ENCODE measurements around the gene DNAH17. TPM values are rescaled to one million over a fixed set of nuclear protein-coding genes. Genes with fewer than 3 reads are reported as not detected.

DNAH17 gene
- total RNA-seq, 4 donors from 2014 or later = under 0.01 TPM; not detected in 3

DNA sequence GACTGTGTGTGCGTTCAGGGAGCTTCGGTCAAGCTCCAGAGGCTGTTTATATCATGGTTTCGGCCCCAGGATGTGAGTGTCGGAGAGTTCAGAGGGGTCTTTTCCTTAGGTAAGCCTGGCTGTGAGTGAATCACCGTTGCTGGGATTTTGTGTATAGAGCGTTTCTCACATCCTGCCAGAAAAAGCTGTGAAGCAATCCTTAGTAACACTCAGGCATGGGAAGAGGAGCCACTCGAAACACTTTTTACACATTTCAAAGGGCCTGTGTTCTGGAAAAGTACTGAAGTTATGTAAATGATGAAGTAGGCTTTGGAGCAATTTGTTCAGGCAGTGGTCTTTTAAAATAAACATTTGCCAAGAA lies 198.1 kb downstream of the DNAH17 start:
- Histone ChIP-seq H3K27ac (peak overlapping the region; percentile 90 to 93 (median 90)), H3K9me3 (no peaks in the 10 kb centered on the region), H3K36me3 (no peaks in the 10 kb centered on the region), H3K4me3 (peak overlapping the region; percentile 80 to 98 (median 92)), H3K27me3 (no peaks in the 10 kb centered on the region), H3K4me1 (peaks cover 19 to 51% (median 44%) of the 10 kb centered on the region in 4 donors)
- no peak for DNase-seq
- in situ Hi-C loops (cut with MboI; ENCODE audit: low pct_ligation_motif_present in 1 of 4, low pct_unique_long_range_greater_than_20kb in 1 of 4, low sequenced_read_pairs in 3 of 4) (no loop called here), intact Hi-C loops (cut with DNase I; ENCODE audit: low total_unique reads) (no loop called here)
- TF ChIP-seq EP300 (IDR thresholded peaks at IDR 0.05; ENCODE audit: low read depth) (no peak), POLR2AphosphoS5 (IDR thresholded peaks at IDR 0.05) (peak in 1 of 3 donors; percentile 18)
- 0 to 7% methylated on average over 3 to 7 of the region's 7 CpGs for WGBS, 2 donors (ENCODE audit: low coverage in 1 of 2)

GRCh38 chr17:78378225-78379130 lies 198.7 kb downstream of the DNAH17 start, which contains the start of gene PGS1:
Gene PGS1 (plus strand): TSS chr17:78378649. CDS start chr17:78378666, 17 bp downstream.
- in situ Hi-C loops (cut with MboI; ENCODE audit: low pct_ligation_motif_present in 1 of 4, low pct_unique_long_range_greater_than_20kb in 1 of 4, low sequenced_read_pairs in 3 of 4) = no loop called here
- peak within 1 kb of the TSS; percentile 90 to 93 (median 90) for H3K27ac ChIP-seq
- peak; percentile 85 for DNase-seq
- no peaks in the 10 kb centered on the region for H3K27me3 ChIP-seq
- H3K4me3 ChIP-seq = peak within 1 kb of the TSS; percentile 80 to 98 (median 92)
- no peaks in the 10 kb centered on the region for H3K9me3 ChIP-seq
- 1% methylated on average over 53 of the region's 89 CpGs; no CpG with 5 or more reads in 1 of the 2 donors for WGBS, 2 donors (ENCODE audit: low coverage in 1 of 2)
- H3K36me3 ChIP-seq = no peaks in the 10 kb centered on the region
- intact Hi-C loops (cut with DNase I; ENCODE audit: low total_unique reads) = no loop called here
- TF ChIP-seq EP300 (IDR thresholded peaks at IDR 0.05; ENCODE audit: low read depth) = no peak
- TF ChIP-seq POLR2A (IDR thresholded peaks at IDR 0.05) = peak; percentile 82
- peak; percentile 93 to 98 (median 97) for TF ChIP-seq POLR2AphosphoS5 (IDR thresholded peaks at IDR 0.05)
- peaks cover 19 to 47% (median 41%) of the 10 kb centered on the region in 4 donors for H3K4me1 ChIP-seq

DNA sequence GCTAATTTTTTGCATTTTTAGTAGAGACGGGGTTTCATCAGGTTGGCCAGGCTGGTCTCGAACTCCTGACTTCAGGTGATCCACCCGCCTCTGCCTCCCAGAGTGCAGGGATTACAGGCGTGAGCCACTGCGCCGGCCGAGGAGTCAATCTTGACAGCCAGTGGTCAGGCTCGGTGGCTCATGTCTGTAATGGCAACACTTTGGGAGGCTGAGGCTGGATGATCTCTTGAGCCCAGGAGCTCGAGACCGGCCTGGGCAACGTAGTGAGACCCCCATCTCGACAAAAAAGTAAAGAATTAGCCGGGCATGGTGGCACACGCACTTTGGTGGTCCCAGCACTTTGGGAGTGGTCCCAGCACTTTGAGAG lies 199.4 kb downstream of the DNAH17 start:
- Histone ChIP-seq H3K9me3 (no peaks in the 10 kb centered on the region), H3K27me3 (no peaks in the 10 kb centered on the region), H3K36me3 (no peaks in the 10 kb centered on the region), H3K4me1 (peaks cover 19 to 40% (median 37%) of the 10 kb centered on the region in 4 donors), H3K27ac (peak overlapping the region; percentile 90 to 93 (median 90)), H3K4me3 (peak overlapping the region; percentile 80 to 98 (median 92))
- no peak for DNase-seq
- WGBS, 2 donors (ENCODE audit: low coverage in 1 of 2) = 39% methylated on average over 14 of the region's 14 CpGs; no CpG with 5 or more reads in 1 of the 2 donors
- intact Hi-C loops (cut with DNase I; ENCODE audit: low total_unique reads) = no loop called here
- TF ChIP-seq EP300 (IDR thresholded peaks at IDR 0.05; ENCODE audit: low read depth) = no peak
- TF ChIP-seq CTCF (IDR thresholded peaks at IDR 0.05) = no peak
- TF ChIP-seq POLR2AphosphoS5 (IDR thresholded peaks at IDR 0.05) = no peak
- no peak for TF ChIP-seq POLR2A (IDR thresholded peaks at IDR 0.05)
- in situ Hi-C loops (cut with MboI; ENCODE audit: low pct_ligation_motif_present in 1 of 4, low pct_unique_long_range_greater_than_20kb in 1 of 4, low sequenced_read_pairs in 3 of 4) = no loop called here

- no peak overlapping the region for H3K4me3 ChIP-seq
- in situ Hi-C loops (cut with MboI; ENCODE audit: low pct_ligation_motif_present in 1 of 4, low pct_unique_long_range_greater_than_20kb in 1 of 4, low sequenced_read_pairs in 3 of 4) (no loop called here), intact Hi-C loops (cut with DNase I; ENCODE audit: low total_unique reads) (no loop called here)
- WGBS, 2 donors (ENCODE audit: low coverage in 1 of 2) = 87 to 92% methylated on average over 4 to 5 of the region's 5 CpGs
- DNase-seq = no peak
- H3K27ac ChIP-seq = peak overlapping the region; percentile 63 to 93 (median 66)
- H3K4me1 ChIP-seq = peaks cover 12 to 30% (median 25%) of the 10 kb centered on the region in 4 donors
- no peaks in the 10 kb centered on the region for H3K9me3 ChIP-seq
- no peaks in the 10 kb centered on the region for H3K27me3 ChIP-seq
- TF ChIP-seq POLR2AphosphoS5 (IDR thresholded peaks at IDR 0.05) = no peak
- no peak for TF ChIP-seq EP300 (IDR thresholded peaks at IDR 0.05; ENCODE audit: low read depth)
- no peak for TF ChIP-seq CTCF (IDR thresholded peaks at IDR 0.05)
- TF ChIP-seq POLR2A (IDR thresholded peaks at IDR 0.05) = no peak
- H3K36me3 ChIP-seq = no peaks in the 10 kb centered on the region
Measured at GRCh38 chr17:78376161-78376560, 201.0 kb downstream of the DNAH17 start.

Data from transverse colon (tissue), 4 donors.